WTC11 (cell line): Measurements from ENCODE around the gene MYO15B.

Experiments used
- CTCF ChIP-seq: fragments of 200-600 bp; IDR thresholded peaks from 2 replicates; pipeline ENCODE4 v1.8.0; 2022; ENCODE audit warnings: antibody characterized with exemption
- PREB ChIP-seq: sonication (generic); formaldehyde crosslinking; IDR thresholded peaks from 2 replicates; pipeline ENCODE4 v1.8.1; 2022; ENCODE audit warnings: mild to moderate bottlenecking, missing genetic modification reagents, moderate library complexity, borderline replicate concordance
- TEAD1 ChIP-seq: sonication (generic); formaldehyde crosslinking; IDR thresholded peaks from 2 replicates; pipeline ENCODE4 v1.8.0; 2022; ENCODE audit warnings: mild to moderate bottlenecking, missing genetic modification reagents
- ZBTB43 ChIP-seq: sonication (generic); formaldehyde crosslinking; IDR thresholded peaks from 2 replicates; pipeline ENCODE4 v1.8.1; 2023; ENCODE audit warnings: mild to moderate bottlenecking, missing genetic modification reagents

GRCh38 chr17:75595284-75595919 is 7.8 kb downstream of the MYO15B start:
- no peak for TF ChIP-seq TEAD1 (CRISPR knock-in tag)
- no peak for TF ChIP-seq ZBTB43 (CRISPR knock-in tag)
- TF ChIP-seq PREB (CRISPR knock-in tag), result no peak
- TF ChIP-seq CTCF, result no peak
